Measurements from ENCODE around the gene CYP17A1.

Gene CYP17A1

DNA sequence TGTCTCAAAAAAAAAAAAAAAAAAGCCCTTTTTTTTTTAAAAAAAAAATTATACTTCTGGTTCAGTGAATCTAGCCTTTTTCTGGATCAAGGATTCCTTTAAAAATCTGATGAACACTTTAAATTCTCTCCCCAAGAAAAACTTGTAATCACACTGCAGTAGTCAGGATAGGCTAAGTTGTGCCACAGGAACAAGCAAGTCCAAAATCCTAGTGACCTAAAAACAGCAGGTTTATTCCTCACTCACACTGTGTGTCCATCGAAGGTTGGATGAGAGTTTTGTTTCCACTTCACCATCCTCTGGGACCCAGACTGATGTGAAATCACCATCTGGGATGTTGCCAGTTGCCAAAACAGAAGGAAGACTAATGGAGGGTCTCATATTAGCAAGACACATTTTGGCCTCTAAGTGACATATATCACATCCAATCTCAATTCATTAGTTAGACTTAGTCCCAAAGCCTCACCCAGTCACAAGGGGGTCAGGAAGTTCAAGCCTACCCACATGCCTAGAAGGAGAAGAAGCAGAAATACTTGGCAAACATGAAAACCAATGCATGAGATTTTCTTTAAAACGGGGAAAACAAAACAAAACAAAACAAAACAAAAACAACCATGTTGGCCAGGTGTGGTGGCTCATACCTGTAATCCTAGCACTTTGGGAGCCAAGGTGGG, 32.7 kb downstream of the CYP17A1 start:
- no peak for DNase-seq (ENCODE audit: low spot score)

DNA sequence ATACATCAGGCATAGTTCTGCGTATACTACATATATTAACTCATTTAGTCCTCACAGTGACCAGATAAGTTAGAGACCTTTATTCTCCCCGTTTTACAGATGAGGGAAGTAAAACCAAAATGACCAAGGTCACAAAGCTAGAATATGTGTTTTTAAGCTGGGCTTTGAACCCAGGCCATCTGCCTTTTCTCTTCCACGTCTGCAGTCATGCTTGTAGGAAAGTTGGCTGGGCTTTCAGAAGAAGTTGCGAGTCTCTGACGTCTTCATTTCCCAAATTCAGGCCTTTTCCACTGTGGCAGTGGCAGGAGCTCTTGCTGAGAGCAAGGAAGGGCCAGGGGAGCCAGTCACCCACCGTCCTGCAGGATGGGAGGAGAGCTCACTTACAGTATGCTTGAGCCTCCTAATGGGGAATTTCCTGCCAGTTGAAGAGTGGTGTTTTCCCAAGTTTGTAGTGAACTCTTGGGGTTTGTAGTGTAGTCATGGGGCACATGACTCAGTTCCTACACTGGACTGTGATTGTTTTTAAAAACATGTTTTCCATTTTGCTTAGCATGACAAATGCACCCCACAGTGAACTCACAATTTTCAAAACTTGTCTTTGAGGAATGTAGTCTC, 34.2 kb downstream of the CYP17A1 start:
- peak; percentile 11 for DNase-seq (ENCODE audit: low spot score)

DNA sequence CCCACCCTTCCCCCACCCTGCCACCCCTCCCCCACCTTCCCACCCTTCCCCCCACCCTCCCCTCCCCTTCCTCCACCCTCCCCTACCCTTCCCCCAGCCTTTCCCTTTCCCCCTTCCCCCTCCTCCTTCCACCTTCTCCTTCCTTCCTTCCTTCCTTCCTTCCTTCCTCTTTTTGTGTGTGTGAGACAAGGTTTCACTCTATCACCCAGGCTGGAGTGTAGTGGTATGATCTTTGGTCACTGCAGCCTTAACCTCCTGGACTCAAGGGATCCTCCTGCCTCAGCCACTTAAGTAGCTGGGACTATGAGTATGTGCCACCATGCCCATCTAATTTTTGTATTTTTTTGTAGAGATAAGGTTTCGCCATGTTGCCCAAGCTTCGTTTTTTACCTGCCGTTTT, 35.2 kb downstream of the CYP17A1 start:
- no peak for DNase-seq (ENCODE audit: low spot score)

DNA sequence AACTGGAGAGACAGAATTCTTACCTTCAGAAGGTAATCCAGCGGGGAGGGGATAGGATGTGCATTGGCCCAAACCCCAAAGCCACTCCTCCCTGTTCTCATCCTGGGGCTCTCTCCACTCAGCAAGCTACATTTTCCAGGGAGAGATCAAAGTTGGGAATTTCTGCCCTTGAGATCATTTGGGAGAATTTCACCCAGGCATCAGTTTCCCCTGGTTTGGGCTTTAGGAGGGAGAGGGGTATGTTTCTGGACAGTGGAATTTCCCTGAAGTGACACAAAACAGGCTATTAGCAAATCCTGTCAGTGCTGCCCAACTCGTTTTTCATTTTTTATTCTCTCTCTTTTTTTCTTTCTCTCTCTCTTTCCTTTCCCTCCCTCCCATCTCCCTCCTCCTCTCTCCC, 35.7 kb downstream of the CYP17A1 start:
- no peak for DNase-seq (ENCODE audit: low spot score)

DNA sequence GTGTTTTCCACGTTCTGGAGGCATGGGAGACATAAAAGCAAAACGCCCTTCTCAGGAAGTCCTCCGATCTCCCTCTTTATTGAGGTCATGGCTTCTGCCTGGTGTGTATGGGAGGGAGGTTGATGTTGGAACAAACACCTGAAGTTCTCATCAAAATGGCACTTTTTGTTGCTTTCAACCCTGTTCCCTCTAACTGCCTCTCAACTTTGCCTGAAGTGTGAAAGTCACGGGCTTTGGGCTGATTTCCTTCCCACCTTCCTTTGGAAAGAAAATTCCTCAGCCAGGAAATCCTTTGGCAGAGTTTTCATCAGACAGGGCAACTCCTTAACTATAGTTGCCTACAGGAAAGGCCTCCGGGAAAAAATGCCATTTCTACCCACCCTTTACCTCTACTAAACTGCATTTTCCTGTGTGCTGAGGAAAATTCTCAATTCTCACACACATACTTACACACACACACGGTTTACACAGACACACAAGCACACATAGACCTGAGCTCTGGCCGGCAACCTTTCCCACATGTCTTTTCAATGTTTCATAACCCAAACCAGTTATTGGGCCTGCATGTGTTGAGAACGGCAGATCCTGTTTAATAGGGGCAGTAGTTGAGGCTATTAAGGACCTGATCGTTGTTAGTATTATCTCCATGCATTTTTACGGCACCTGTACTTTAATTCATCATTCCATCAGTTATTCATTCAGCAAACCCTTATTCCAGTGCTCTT, 36.4 kb downstream of the CYP17A1 start:
- DNase-seq (ENCODE audit: low spot score), result no peak

DNA sequence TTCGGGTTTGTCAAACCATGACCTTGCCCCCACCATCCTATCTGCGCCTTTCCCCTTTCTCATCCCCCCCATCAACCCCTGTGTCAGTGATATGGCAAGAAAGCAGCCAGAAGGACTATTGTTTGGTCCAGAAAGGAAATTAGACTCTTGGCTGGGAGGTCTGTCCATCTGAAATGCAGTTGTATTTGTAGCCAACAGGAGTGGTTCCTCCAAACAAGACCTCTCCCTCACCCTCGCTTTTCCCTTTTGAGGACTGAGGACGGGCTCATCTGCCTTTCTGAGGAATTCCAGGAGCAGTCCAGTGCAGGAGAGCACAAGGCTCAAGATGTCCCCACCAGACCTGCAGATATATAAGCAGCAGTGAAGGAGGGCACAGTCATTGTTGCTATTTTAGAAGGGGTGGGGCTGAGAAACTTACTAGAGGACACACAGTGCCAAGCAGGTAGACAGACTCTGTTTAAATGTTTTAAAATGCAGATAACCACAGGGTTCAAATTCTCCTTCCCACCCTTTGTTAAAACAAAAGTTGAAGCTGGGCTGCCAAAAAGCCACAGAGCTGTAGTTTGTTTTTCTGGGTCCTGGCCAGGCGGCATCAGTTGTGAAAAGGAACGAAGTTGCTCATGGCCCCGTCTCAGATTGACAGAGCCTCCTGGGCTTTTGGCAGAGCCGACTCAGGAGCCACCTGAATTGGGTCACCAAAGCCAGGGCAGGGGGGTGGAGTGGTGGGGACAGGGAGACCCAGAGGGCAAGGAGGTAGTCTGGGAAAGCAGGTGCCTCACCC, 37.3 kb downstream of the CYP17A1 start:
- no peak for DNase-seq (ENCODE audit: low spot score)

DNA sequence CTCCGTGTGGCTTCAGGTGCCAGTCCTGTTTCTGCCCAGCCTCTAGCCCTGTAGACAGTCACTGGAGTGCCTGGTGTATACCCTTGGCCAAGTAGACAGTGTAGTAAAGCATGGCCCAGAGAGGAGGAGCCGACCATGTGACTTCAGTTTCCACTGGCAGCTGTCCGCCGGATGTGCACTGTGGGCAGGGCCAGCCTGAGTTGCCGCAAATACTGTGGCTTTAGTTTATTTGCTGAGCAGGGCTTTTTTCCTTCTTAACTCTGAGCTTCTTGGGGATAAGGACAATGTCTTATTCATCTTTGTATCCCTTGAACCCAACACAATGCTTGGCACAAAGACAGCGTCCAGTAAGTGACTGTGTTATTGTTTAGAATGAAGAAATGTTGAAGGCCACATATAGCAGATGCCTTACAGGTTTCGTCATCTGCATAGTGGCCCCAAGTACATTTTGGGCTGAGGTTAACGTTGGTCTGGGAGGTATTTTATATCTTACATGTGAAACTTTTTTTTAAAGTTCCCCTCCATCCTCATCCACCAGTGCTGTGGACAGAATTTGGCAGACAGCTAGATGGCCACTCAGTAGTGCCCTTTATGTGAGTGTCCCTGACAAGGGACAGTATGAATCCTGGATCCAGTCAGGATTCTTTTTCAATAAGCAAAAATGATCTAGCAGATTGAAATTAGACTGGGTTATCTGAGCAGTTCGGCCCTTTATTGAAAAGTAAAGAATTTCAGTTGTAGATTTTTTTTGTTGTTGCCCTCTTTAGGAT, 40.6 kb downstream of the CYP17A1 start:
- DNase-seq (ENCODE audit: low spot score), result peak; percentile 49

DNA sequence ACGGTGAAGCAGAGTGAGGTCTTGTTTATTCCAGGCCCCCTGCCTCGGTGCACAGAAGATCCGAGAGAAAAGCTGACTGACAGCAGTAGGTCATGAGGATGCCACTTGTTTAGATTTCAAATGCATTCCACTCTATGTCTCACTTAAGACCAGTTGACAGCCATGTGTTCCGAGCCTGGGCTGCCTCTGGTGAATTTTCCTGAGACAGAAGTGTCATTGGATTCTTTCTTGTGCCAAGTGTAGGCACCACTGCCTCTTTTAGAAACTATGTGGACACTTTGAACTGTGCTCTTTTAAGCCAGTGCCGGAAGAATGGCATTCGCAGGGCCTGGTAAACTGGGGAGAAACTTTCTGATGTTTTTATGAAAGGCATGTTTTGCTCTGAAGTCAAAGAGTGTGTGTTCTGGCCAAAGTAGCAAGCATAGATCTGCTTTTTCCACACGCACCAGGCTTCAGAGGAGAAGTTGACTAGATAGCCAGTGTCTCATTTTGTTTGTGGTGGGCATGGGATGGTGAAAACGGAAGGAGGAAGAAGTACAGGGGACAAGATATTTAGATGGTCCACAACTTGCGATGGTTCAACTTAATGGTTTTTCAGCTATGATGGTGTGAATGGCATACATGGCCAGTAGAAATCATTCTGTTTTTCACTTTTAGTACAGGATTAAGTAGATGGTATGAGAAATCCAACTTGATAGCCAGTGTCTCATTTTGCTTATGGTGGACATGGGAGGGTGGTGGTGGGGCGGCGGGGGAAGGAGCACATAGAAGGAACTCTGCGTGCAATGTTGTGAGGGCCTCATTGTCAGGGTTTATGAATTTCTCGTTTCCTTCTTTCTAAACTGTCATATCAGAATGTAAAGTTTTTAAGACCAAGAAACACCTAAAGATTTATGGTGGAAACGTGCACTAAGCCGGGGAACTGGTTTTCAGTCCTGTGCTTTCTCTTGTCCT, 41.5 kb downstream of the CYP17A1 start:
- no peak for DNase-seq (ENCODE audit: low spot score)

DNA sequence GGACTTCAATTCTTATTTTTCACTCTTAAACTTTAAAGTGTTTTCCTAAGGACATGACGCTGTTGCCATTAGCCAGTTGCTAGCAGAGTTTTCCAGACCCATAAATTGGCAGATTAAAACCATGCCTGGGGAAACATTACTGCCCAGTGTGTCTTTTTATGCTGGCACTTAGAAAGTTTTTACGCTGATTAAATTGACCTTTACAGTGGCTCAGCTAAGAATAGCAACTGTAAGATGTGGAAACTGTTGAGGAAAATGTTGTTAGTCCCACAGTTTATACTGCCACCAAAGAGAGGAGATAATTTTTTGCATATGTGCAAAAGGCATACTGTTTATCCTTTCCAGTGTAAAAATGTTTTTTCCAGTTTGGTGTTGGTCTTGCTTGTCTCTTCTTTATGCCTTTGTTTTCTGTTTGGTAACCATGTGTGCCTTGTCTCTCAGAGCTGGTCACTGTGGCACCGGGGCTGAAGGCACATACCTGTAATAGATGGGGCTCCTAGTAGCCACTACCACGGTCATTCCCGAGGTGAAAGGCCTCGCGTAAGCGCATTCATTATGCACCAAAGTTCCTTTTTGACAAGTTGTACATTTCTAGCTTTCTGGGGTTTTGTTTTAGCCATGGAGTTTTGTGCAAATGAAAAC, 45.3 kb downstream of the CYP17A1 start:
- DNase-seq (ENCODE audit: low spot score), result no peak

DNA sequence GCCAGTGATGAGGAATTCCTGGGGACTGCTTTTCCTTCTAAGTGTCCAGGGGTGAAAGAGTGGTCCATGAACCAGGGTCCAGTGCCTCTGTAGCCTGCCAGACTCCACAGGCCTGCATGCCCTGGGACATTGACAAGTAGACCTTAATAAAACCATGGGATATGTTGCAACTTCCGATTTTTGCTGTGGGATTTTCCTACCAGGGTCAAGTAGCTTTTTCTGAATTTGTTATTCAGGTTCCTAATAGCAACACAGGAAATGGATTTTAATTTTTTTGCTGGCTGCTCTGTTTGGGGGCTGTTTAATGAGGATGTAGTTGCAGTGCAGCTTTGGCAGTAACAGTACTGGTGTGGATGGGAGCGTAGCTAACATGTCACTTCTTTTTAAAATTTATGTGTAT, 51.4 kb downstream of the CYP17A1 start:
- no peak for DNase-seq (ENCODE audit: low spot score)

DNA sequence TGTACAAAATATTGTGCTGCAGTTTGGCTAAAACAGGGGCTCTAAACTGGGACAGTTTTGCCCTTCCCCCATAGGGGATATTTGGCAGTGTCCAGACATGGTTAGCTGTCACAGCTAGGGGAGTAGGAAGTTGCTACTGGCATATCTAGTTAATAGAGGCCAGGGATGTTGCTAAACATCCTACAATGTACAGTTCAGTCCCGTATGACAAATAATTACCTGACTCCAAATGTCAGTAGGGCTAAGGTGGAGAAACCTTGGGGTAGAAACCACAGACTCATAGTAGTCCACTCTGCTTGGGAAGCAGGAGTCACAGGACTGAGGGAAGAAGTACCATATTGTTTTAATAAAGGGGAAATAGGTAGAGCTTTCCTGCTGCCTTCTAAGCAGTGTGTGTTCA, 53.6 kb downstream of the CYP17A1 start:
- DNase-seq (ENCODE audit: low spot score), result no peak

DNA sequence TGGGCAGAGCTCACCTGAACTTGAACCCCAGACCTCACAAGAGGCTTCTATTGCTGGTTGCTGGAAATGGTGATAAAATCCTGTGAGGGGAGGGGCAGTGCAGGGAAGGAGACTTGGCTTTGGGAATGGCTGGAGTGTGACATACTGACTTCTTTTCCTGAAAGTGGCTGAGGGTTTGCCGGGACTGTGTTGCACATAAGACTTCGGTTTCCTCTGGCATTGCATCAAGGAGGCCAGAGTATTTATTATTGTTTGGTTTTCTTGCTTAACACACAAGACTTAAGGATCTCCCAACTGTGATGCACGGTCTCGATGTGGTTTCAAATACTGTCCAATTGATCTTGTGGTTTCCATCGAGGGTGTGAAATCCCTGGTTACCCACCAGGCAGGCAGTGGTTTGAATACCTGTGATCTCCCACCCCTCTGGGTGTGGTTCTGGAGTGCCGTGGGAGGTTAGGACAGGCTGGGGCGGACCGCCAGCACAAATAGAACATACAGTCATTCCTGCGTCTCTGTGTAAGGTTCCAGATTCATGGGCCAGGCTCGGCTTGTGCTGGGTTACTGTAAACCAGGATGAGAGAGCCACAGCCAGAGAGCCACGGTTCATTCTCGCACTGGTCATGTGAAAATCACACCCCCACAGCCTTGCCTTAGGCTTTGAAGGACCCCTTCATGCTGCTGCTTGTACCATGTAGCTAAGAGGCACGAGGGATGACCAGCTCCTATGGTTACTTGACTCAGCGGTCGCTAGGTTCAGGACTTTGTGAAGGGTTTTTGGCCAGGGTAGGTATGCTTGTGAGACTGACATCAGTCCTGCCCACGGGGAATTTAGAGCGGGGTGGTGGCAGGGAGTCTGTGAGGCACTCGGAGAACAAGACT, 54.3 kb downstream of the CYP17A1 start:
- DNase-seq (ENCODE audit: low spot score), result no peak

DNA sequence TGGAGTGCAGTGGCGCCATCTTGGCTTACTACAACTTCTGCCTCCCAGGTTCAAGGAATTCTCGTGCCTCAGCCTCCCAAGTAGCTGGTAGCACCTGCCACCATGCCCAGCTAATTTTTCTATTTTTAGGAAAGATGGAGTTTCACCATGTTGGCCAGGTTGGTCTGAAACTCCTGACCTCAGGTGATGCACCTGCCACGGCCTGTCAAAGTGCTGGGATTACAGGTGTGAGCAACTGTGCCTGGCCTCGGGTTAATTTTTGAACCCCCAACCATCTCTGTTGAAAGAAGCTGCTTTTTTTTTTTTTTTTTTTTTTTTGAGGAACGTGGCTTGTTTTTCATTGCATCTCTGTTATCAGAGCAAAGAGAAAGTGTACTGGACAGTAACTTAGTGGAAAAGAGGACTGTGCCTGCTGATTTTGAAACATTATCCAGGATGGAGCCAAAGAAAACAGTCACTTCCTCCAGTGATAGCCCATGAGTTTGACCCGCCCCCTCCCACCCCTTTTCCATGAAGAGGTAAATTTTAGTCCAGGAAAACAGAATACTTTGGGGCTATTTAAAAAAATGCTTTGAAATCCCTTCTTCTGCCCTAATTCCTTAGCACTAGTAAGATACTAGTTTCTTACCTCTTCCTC, 55.2 kb downstream of the CYP17A1 start:
- no peak for DNase-seq (ENCODE audit: low spot score)

DNA sequence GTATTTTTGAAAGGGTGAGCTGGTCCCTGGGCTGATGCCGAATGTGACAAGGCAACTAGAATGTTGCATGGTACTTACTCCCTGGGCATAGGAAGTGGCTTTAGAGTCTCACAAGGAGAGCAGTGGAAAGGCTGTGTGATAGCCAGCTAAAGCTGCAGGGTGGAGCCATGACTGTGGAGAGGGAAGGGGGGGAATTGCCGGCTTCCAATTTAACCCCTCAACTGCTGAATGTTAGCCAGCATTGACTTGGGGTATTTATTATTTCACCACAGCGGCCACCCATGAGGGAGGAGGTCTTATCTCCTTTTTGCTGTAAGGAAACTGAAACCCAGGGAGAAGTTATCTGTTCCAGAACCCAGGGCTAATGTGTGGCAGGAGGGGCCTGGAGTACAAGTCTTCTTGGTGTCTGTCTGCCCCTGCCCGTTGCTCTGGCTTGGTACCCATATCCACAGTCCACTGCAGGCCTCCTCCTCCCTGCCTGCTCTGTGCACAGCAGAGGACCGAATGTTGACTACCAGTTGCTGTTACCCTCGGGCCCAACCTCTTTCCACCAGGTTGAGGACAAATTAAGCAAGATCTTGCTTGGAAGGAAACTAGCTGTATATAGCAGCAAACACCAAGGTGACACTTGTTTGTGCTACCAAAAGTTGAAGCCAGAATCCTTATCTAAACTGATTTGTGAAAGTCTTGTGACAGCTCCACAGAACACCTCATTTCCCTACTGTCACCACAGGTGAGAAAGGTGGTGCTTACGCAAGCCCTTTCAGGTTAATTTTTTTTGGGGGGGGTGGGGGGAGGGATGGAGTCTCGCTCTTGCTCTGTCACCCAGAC, 55.9 kb downstream of the CYP17A1 start:
- DNase-seq (ENCODE audit: low spot score), result no peak

Measured in COLO829 (cell line).